HG02943 (cell line): ENCODE data around the gene OCRL.
"Not testable (repeated sequence)": the region's sequence is repeated elsewhere in the genome, so short reads cannot be mapped to it uniquely, and the experiment has no call there.

ENCODE experiments used
- ATAC-seq: cut with Tn5 transposase; IDR thresholded peaks from one replicate; pipeline ENCODE4 v1.9.1; 2021; ENCODE audit warnings: mild to moderate bottlenecking, low read depth, moderate library complexity; ENCODE audit not compliant: unreplicated experiment

OCRL gene

DNA sequence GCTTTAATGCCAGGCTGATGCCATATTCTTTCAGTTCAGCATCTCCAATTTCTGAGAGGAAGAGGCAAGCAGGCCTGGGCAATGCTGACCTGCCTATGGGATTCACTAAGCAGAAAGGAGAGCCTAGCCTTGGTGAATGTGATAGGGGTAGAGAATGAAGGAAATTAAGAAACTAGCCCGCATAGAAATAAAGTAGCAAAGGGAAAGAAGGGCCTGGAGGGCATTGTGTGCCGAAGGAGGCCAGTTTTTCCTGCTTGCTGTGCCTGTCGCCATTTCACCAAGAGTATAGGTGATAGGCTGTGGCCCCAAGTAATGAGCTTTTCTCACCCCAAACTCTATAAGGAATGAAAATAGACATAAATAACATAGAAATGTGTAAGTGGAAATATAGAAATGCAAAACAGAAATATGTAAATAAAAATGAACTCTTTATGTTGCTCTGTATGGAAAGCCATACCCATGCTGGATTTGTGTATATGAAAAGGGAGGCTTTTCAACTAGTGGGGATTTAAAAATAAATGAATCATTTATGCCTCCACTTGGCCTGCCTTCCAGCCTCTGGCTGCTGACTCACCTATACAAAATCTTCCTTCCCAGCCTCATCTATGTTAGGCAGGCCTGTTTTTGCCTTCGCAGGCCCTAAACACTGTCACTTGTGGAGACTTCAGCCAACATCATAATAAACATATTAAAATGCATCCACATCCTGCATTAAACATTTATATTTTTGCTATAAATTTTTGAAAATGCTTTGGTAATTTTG is 5.1 kb upstream of the OCRL start:
- ATAC-seq = no peak

DNA sequence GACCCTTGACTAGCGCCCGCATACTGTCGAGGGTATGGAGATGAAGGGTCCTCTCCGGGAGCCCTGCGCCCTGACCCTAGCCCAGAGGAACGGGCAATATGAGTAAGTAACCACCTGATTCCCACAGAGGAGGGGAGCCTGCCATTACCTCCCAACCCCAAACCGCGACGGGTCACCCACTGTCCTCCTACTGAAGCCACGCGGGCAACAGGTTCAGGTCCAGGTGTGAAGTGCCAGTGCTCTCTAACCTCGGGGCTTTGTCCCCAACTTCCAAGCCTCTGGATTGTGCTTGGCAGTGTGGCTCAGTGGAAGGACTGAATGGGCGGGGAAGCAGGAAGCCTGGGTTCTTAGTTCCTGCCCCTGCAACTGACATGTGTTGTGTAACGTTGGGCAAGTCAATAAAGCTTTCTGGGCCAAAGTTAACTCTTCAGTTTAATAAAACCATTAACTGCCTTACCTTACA is 694 bp downstream of the OCRL start:
- peak; percentile 43 for ATAC-seq

DNA sequence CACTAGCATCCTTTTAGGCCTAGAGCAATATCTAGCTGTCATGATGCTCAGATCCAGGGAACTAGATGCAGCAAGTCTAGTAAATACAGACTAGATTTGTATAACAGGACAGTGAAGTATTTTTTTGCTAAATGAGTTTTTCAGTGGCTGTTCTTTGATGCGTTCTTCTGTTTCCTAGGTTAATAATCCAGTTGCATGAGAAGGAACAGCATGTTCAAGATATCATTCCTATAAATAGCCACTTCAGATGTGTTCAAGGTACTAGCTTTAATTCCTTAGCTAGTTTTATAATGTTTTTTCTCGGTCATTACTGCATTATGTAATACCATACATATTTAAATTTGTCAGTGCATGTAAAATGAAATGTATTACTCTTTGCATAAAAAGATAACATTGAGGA is 4.7 kb downstream of the OCRL start:
- no peak for ATAC-seq

DNA sequence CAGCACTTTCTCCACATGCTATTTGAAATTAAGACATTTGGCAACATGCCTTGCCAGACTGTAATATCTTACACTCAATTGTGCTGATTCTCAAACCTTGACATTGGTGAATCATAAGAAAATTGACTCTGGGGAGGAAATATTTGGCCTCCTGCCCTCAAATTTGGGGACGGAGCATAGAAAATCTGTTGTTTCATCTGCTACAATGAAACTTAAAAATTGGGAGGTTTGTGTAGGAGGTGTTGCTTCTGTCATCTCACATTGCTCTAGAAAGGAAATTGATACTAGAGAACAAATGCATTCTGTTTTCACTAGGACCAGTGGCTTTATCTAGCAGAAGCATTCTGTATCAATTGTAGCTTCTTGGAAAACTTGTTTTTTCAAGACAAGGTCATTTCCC is 5.3 kb downstream of the OCRL start:
- ATAC-seq = no peak

DNA sequence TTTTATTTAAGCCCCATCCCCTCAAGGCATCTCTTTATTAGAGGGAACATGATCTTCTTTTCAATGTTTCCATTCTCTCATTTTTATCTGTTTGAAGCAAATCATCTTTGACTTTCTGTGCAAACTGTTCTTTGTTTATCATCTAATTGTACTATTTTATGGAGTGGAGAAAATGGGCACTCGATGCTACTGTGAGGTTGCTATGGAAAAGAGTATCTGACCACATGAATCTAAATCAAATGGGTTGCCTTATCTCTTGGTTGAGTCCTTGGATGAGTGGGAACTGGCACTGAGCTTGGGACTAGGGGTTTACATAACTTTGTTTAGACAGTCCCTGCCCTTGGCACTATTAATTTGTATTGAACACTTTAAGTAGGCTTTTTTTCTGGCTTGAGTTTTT is 9.1 kb downstream of the OCRL start:
- no peak for ATAC-seq

DNA sequence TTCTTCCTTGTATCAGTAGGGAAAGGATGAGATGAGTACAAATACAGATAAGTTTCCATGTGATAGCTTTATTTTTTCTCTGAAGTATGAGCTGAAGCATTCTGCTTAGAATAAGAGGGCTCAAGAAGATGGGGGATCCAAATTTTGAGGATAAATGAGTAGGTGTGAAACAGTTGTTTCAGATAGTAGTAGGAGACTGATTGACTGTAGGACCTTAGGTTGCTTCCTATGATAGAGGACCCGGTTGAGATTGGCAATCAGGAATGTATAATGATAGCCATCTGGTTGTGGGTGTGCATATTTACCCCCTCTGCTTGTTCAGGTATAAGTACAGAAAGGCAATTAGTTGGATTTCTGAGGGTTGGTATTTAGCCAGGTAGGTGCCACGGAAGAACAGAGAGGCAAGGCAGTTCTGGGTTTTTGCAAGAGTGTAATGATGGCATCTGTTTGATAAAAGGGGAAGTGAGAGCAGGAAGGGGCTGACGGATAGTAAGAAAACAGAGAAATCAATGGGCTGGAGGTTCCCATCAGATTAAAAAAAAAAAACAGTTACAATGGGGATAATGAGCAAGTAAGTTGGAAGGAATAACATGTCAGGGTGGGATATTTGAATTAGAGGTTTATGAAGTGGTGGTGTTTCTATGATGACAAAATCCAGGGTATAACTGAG is 13.7 kb downstream of the OCRL start:
- peak; percentile 95 for ATAC-seq

DNA sequence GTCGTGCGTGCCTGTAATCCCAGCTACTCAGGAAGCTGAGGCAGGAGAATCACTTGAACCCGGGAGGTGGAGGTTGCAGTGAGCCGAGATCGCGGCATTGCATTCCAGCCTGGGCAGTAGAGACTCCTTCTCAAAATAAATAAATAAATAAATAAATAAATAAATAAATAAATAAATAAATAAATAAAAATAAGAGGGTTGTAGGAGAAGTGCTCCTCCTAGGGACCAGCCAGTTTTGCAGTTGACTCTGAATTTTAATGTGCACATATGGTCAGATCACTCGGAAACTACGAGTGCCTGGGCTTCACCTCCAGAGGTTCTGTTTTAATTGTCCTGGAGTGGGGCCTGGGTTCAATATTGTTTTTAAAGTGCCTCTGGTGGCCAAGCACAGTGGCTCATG is 14.8 kb downstream of the OCRL start:
- ATAC-seq = not testable (repeated sequence)

DNA sequence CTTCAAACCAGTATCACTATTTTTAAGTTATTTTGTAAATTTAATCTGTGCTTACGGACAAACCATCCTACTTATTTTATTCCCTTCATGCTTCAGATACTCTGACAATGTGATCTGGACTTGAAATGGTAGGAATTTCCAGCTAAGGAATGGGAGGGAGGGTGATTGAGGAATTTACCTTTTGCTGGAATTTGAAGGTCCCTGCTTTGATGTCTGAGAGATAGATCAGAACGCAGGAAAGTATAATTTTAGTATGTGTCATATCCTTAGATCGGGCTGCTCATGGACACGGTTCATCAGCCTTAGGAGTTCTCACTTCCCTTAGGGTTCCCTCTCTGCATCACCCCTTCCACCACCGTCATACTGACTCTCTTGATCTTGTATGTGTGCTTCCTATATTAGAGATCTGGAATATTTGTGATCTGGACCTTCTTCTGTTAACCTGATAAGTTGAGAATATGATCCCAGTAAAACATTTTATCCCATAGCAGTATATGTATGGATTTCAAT is 16.8 kb downstream of the OCRL start:
- no peak for ATAC-seq

DNA sequence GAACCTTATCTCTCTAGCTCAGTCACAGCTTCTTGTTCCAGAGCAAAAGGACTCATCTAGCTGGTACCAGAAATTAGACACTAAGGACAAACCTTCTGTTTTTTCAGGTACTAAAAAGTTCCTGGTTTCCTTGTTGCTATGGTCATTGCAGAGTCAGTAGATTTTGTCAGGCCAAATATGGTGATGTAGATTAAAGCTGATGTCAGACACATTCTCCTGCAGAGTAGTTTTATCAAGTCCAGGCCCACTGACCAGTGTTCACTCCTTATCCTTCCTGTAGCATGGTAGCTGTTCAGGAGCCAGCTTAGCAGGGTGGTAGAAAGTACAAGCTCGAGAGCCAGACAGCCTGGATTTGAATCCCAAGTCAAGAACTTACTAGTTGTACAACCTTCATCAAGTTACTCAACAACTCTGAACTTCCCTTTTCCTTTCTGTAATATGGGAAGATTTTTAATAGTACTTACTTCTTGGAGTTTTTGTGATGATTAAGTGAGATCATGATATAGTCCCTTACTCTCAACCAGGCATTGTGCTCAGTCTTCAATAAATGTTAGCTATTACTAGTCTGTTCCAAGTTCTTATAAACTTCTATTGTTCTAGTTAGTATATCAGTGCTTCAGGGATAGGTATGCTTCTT is 17.9 kb downstream of the OCRL start:
- no peak for ATAC-seq

DNA sequence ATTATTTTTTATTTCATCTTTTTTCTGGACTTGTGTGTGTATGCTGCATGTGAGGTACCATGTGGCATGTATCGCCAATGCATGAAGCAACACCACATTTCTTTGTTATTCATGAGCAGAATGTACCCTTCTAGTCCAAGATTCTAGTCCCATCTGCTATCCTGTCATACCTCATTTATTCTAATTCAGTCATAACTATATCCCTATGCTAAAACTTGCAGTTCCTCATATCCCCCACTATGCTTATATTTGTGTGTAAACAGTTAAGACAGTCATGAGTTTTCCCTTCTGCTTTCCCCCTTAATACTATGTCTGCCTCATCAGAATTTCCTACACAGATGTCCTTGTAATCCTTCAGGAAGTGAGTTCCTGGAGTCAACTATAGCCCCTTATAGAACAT is 19.7 kb downstream of the OCRL start:
- no peak for ATAC-seq

DNA sequence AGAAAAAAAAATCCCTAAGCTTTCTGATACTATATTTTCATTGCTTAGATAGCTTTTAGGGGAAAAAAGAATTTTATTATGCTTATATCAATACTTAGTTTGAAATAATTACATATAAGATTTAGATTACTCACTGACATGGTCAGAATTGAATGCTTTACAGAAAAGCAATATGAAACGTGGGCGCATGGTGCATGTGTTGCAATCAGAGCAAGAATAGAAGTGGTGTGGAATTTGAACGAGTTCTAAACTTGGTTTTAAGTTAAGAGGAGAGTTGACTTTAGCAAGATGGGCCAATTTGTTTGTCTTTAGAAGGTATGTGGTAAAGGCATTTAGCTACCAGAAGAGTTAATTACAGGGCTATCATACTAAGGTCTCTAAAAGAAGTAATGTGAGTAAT is 21.4 kb downstream of the OCRL start:
- ATAC-seq = no peak

DNA sequence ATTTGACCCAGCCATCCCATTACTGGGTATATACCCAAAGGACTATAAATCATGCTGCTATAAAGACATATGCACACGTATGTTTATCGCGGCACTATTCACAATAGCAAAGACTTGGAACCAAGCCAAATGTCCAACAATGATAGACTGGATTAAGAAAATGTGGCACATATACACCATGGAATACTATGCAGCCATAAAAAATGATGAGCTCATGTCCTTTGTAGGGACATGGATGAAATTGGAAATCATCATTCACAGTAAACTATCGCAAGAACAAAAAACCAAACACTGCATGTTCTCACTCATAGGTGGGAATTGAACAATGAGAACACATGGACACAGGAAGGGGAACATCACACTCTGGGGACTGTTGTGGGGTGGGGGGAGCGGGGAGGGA is 24.3 kb downstream of the OCRL start:
- not testable (repeated sequence) for ATAC-seq

DNA sequence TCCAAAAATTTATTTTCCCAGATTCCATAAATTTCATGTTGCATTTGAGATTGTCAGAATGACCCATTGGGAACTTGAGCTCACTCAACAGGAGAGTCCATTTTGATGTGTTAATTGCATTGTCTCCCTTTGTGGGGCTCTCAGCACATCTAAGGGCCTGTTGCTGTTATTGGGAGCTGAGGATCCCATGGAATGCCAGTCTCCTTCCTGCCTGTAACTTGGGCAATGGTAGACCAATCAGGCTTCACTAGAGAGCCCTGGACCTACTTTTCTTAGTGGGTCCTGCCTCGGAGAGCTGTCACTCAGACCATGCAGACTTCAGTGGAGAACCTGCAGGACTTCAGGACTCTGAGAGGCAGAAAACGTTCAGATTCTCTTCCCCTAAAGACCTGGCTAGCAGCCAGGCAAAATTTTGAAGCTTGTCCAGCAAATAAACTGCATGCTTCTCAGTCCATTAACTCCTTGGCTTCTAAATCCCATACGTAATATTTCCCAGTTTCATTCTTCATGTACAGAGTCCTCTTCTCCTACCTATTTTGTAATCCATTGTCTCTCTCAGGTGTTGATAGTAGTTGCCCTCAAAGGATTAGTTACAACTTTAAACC is 25.1 kb downstream of the OCRL start:
- ATAC-seq = no peak

DNA sequence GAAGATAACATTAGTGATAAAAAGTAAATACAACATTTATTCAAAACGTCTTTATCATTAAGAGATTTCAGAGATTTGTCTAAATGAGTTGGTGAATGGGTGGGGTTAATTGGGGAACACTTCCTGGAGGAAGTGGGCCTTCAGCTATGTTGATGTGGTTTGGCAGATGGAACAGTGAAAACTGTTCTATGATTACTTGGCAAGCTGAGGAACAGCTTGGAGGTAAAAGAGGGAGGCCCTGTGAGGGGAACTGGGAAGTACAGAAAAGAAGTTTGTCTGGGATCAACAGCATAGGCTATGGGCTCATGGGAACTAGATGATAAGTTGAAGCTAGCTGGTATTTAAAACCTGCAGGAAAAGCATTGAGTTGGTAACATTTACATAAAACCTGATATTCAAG is 26.0 kb downstream of the OCRL start:
- ATAC-seq = no peak

DNA sequence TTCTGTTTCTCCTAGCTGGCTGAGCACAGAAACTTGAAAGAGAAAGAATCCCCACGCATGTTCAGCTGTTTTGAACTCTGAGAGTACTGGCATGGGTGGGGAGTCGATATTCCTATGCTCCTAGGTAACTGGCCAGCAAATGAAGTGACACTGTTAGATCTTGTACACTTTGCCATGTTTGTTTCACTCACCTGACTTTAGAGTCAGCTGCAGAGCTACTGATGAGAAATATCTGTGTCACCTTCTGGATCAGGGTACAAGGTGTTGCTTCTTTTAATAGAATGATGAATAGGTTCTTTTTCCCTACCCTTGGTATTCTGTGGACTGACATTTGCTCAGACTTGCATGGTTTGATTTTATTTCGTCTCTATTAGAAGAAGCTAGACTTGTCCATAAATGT is 28.3 kb downstream of the OCRL start:
- ATAC-seq = no peak

DNA sequence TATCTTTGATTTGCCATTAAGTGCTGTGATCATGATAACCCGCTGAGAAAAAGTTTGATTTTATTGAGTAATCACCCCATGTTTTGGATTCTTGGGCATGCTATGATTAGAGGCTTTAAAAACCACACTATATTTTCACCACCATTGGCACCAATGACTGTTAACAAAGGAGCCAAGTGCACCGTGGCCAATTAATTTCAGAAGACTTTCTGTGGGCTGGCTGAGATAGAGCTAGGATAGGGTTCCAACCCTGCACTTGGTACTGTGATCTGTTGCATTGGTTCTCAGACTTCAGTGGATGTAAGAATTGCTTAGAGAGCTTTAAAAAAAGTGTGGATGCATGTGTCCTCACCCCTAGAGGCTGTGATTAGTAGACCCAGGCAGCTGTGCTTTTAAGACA is 32.4 kb downstream of the OCRL start:
- ATAC-seq = no peak

DNA sequence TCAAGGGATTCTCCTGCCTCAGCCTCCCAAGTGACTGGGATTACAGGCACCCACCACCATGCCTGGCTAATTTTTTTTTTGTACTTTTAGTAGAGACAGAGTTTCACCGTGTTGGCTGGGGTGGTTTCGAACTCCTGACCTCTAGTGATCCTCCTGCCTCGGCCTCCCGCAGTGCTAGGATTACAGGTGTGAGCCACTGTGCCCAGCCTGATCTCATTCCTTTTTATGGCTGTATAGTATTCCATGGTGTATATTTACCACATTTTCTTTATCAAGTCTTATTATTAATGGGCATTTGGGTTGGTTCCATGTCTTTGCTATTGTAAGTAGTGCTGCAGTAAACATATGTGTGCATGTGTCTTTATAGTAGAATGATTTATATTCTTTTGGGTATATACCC is 33.6 kb downstream of the OCRL start:
- ATAC-seq = not testable (repeated sequence)

DNA sequence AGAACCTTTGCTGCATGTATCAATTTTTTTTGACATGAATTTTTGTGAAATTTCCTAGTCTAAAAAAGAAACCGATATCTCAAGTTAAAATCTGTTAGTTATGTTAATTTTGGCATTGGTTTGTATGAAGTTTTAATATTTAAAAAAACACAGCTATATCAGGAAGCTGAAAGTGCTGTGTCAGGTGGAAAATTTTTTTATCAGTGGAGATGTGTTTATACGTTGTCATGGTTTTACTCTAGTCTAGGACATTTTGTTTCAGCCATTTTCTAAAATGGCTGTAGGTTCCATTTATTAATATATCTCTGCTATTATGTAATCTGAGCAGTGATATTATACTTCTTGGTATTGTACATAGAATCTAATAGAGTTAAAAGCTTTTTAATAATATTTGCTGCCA is 34.2 kb downstream of the OCRL start:
- ATAC-seq = no peak

DNA sequence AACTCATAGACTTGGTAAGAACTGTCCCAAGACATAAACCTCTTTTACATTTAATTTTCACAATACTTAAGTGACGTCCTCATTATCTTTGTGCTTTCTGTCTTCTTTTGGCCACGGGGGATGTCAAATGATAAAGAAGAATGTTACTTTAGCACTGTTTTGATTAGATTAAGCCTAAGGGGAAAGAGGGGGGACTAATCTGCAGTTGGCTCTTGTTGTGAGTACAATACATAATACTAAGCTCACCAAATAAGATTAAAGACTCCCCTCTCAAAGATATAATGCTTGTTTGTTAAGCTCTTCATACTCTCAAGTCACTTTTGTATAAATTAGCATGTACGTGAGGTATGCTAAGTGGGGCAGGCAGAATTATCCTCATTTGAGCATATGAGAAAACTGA is 36.5 kb downstream of the OCRL start:
- no peak for ATAC-seq

DNA sequence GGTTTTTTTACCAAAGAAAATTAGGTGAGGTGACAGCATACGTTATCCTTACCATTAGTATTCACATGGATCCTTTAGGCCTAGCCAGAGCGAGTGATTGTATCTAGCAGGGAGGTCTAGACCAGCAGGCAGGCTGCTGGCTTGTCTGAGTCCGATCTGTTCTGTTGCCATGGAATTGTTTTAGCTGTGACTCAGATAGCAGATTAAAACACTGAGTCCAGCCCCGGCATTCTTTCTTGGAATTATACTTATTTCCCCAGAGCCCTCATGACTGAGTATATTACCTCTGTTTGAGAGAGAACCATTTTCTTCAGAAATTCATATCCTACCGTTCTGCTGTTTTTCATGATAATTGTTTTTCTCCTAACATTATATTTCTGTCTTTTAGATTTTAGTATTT is 37.4 kb downstream of the OCRL start:
- no peak for ATAC-seq

DNA sequence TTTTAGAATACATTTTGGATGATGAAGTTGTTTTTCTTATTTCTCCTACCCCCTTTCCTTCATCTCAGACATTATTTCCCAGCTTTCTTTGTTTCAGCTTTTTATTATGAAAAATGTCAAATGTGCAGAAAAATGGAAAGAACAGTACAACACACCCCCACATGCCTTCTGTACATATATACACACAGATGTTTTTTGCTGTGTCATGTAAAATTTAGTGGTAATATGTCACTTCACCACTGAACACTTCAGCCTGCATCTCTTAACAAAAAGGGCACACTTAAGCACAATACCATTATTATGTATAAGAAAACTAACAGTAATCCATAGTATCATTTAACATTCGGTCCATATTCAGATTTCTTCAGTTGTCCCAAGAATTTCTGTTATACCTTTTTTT is 37.8 kb downstream of the OCRL start:
- ATAC-seq = no peak
